Measurements from ENCODE around the gene ZSWIM2.

- TF ChIP-seq POLR2AphosphoS5 (IDR thresholded peaks at IDR 0.05; ENCODE audit: low read depth, low read length) (no peak), CTCF (IDR thresholded peaks at IDR 0.05 in 2 of 3, conservative IDR thresholded peaks at IDR 0.05 in 1 of 3; ENCODE audit: borderline replicate concordance in 1 of 3, insufficient read depth in 1 of 3, low read depth in 2 of 3, low read length in 2 of 3) (no peak), ZBTB33 (IDR thresholded peaks at IDR 0.05; ENCODE audit: extremely low read depth, insufficient replicate concordance, low read length) (no peak)
Observed at GRCh38 chr2:186827411-186827810, 21.6 kb downstream of the ZSWIM2 start.

Measured in HCT116 (cell line).